NK-92 (cell line): ENCODE data around the gene SLAMF6.
"Not testable (repeated sequence)": the region's sequence is repeated elsewhere in the genome, so short reads cannot be mapped to it uniquely, and the experiment has no call there.

Experiments
- DNase-seq: peaks from one replicate; lab custom pipeline; 2025; ENCODE audit not compliant: unreplicated experiment; lab: John Stamatoyannopoulos, UW

SLAMF6 gene

GRCh38 chr1:160522622-160523345, at the start of gene SLAMF6:
SLAMF6 (minus strand) TSS chr1:160523255; CDS start chr1:160523192, 63 bp downstream.
- DNase-seq: no peak

- DNase-seq: no peak
Measured at GRCh38 chr1:160570840-160571239, 47.8 kb upstream of the SLAMF6 start.

- no peak for DNase-seq
Measured at GRCh38 chr1:160569806-160570205, 46.8 kb upstream of the SLAMF6 start.

- DNase-seq: no peak
Measured at GRCh38 chr1:160567858-160568682, 45.0 kb upstream of the SLAMF6 start.

GRCh38 chr1:160567341-160567740, 44.3 kb upstream of the SLAMF6 start:
- DNase-seq: no peak

GRCh38 chr1:160565564-160565963, 42.5 kb upstream of the SLAMF6 start:
- DNase-seq: no peak

- DNase-seq: not testable (repeated sequence)
Measured at GRCh38 chr1:160563230-160563629, 40.2 kb upstream of the SLAMF6 start.

GRCh38 chr1:160562745-160563144, 39.7 kb upstream of the SLAMF6 start:
- not testable (repeated sequence) for DNase-seq

- DNase-seq: no peak
Measured at GRCh38 chr1:160560806-160561205, 37.8 kb upstream of the SLAMF6 start.

- DNase-seq: no peak
Measured at GRCh38 chr1:160560045-160560705, 37.1 kb upstream of the SLAMF6 start.

GRCh38 chr1:160559437-160559836, 36.4 kb upstream of the SLAMF6 start:
- not testable (repeated sequence) for DNase-seq

GRCh38 chr1:160558660-160559380, 35.8 kb upstream of the SLAMF6 start:
- no peak for DNase-seq

- no peak for DNase-seq
Measured at GRCh38 chr1:160553778-160554177, 30.7 kb upstream of the SLAMF6 start.

GRCh38 chr1:160552425-160552824, 29.4 kb upstream of the SLAMF6 start:
- no peak for DNase-seq

GRCh38 chr1:160550572-160551034, 27.5 kb upstream of the SLAMF6 start:
- no peak for DNase-seq

- no peak for DNase-seq
Measured at GRCh38 chr1:160549665-160550006, 26.6 kb upstream of the SLAMF6 start.

GRCh38 chr1:160548960-160549664, 26.1 kb upstream of the SLAMF6 start:
- no peak for DNase-seq

GRCh38 chr1:160548183-160548582, 25.1 kb upstream of the SLAMF6 start:
- DNase-seq: no peak

GRCh38 chr1:160547422-160547821, 24.4 kb upstream of the SLAMF6 start:
- DNase-seq: no peak

GRCh38 chr1:160546942-160547341, 23.9 kb upstream of the SLAMF6 start:
- no peak for DNase-seq
